Fibroblast of mammary gland (primary cell): ENCODE results near the gene TP73.

Experiments used
- DNase-seq: peaks from one replicate; pipeline ENCODE4 v3.0.0-alpha.2; 2010; ENCODE audit warnings: low read depth
- H3K4me3 ChIP-seq: 2 replicates; pipeline ENCODE4 v1.5.1; 2011; ENCODE audit warnings: low read depth, mild to moderate bottlenecking, low read length, moderate library complexity; ENCODE audit not compliant: control insufficient read depth
- CTCF ChIP-seq: conservative IDR thresholded peaks from 2 replicates; pipeline ENCODE4 v1.5.1; 2011; ENCODE audit warnings: low read depth, low read length, inconsistent platforms; ENCODE audit not compliant: control insufficient read depth, insufficient read depth

Gene TP73

GRCh38 chr1:3762151-3762872 is 110.0 kb downstream of the TP73 start:
- DNase-seq, result no peak
- no peak overlapping the region for H3K4me3 ChIP-seq
- no peak for TF ChIP-seq CTCF

- TF ChIP-seq CTCF, result no peak
- no peak for DNase-seq
- H3K4me3 ChIP-seq, result no peak overlapping the region
Observed at GRCh38 chr1:3762873-3763228, 110.5 kb downstream of the TP73 start.

- no peak for DNase-seq
- no peak for TF ChIP-seq CTCF
Observed at GRCh38 chr1:3763351-3764125, 111.2 kb downstream of the TP73 start.

GRCh38 chr1:3767328-3767925 is 115.1 kb downstream of the TP73 start:
- no peak for TF ChIP-seq CTCF
- no peak for DNase-seq

More at GRCh38 chr1:3763351-3764125, 111.2 kb downstream of the TP73 start:
- H3K4me3 ChIP-seq, result no peak overlapping the region

GRCh38 chr1:3768811-3769390 is 116.6 kb downstream of the TP73 start:
- no peak overlapping the region for H3K4me3 ChIP-seq

More at GRCh38 chr1:3767328-3767925, 115.1 kb downstream of the TP73 start:
- H3K4me3 ChIP-seq, result no peak overlapping the region

More at GRCh38 chr1:3768811-3769390, 116.6 kb downstream of the TP73 start:
- no peak for TF ChIP-seq CTCF
- no peak for DNase-seq
